HUES48 (cell line): ENCODE data around the gene SLBP.

Experiments
- H3K27ac ChIP-seq: one replicate; pipeline ENCODE4 v1.7.0; 2013; ENCODE audit warnings: low read depth, low read length, inconsistent platforms
- H3K27me3 ChIP-seq: 2 replicates; pipeline ENCODE4 v1.6.1; 2013; ENCODE audit warnings: mild to moderate bottlenecking, low read length; ENCODE audit not compliant: control insufficient read depth, insufficient read depth
- H3K36me3 ChIP-seq: 2 replicates; pipeline ENCODE4 v1.6.1; 2013; ENCODE audit warnings: low read length; ENCODE audit not compliant: control insufficient read depth, insufficient read depth
- H3K4me1 ChIP-seq: 2 replicates; pipeline ENCODE4 v1.6.1; 2013; ENCODE audit warnings: mild to moderate bottlenecking, low read length; ENCODE audit not compliant: control insufficient read depth, insufficient read depth
- H3K4me3 ChIP-seq: 2 replicates; pipeline ENCODE4 v1.5.1; 2013; ENCODE audit warnings: mild to moderate bottlenecking, low read depth, low read length
- H3K9ac ChIP-seq: 2 replicates; pipeline ENCODE4 v1.6.1; 2013; ENCODE audit warnings: mild to moderate bottlenecking, low read depth, low read length, moderate library complexity
- H3K9me3 ChIP-seq: 2 replicates; pipeline ENCODE4 v1.6.1; 2013; ENCODE audit warnings: low read length; ENCODE audit not compliant: control insufficient read depth, insufficient read depth

Gene SLBP

GRCh38 chr4:1670279-1670678 is 41.8 kb downstream of the SLBP start:
- H3K27me3 ChIP-seq: no peaks in the 10 kb centered on the region
- H3K4me3 ChIP-seq: no peak overlapping the region
- H3K9ac ChIP-seq: no peak overlapping the region
- H3K27ac ChIP-seq: no peak overlapping the region
- no peaks in the 10 kb centered on the region for H3K36me3 ChIP-seq
- no peaks in the 10 kb centered on the region; the same call in 1 of the 2 replicates for H3K4me1 ChIP-seq
- H3K9me3 ChIP-seq: no peaks in the 10 kb centered on the region

GRCh38 chr4:1669850-1670249 is 42.3 kb downstream of the SLBP start:
- no peak overlapping the region for H3K27ac ChIP-seq
- no peaks in the 10 kb centered on the region for H3K27me3 ChIP-seq
- H3K9me3 ChIP-seq: no peaks in the 10 kb centered on the region
- H3K9ac ChIP-seq: no peak overlapping the region
- no peak overlapping the region for H3K4me3 ChIP-seq
- H3K36me3 ChIP-seq: no peaks in the 10 kb centered on the region
- no peaks in the 10 kb centered on the region; the same call in 1 of the 2 replicates for H3K4me1 ChIP-seq

- no peaks in the 10 kb centered on the region for H3K9me3 ChIP-seq
- H3K27ac ChIP-seq: no peak overlapping the region
Measured at GRCh38 chr4:1669270-1669669, 42.8 kb downstream of the SLBP start.

GRCh38 chr4:1668488-1668840 is 43.7 kb downstream of the SLBP start:
- Histone ChIP-seq H3K4me3 (no peak overlapping the region), H3K9me3 (no peaks in the 10 kb centered on the region), H3K27me3 (no peaks in the 10 kb centered on the region), H3K9ac (no peak overlapping the region), H3K36me3 (no peaks in the 10 kb centered on the region), H3K4me1 (no peaks in the 10 kb centered on the region; the same call in 1 of the 2 replicates), H3K27ac (no peak overlapping the region)

More at GRCh38 chr4:1669270-1669669, 42.8 kb downstream of the SLBP start:
- Histone ChIP-seq H3K4me1 (no peaks in the 10 kb centered on the region; the same call in 1 of the 2 replicates), H3K36me3 (no peaks in the 10 kb centered on the region), H3K9ac (no peak overlapping the region), H3K4me3 (no peak overlapping the region), H3K27me3 (no peaks in the 10 kb centered on the region)

- H3K4me1 ChIP-seq: no peaks in the 10 kb centered on the region; the same call in 1 of the 2 replicates
- H3K36me3 ChIP-seq: no peaks in the 10 kb centered on the region
- H3K27ac ChIP-seq: no peak overlapping the region
- no peak overlapping the region for H3K4me3 ChIP-seq
- no peaks in the 10 kb centered on the region for H3K27me3 ChIP-seq
- H3K9me3 ChIP-seq: no peaks in the 10 kb centered on the region
- no peak overlapping the region for H3K9ac ChIP-seq
Measured at GRCh38 chr4:1667273-1667672, 44.8 kb downstream of the SLBP start.

- Histone ChIP-seq H3K9me3 (no peaks in the 10 kb centered on the region), H3K9ac (no peak overlapping the region), H3K4me3 (no peak overlapping the region), H3K27me3 (no peaks in the 10 kb centered on the region), H3K36me3 (no peaks in the 10 kb centered on the region), H3K27ac (no peak overlapping the region), H3K4me1 (no peaks in the 10 kb centered on the region; the same call in 1 of the 2 replicates)
Measured at GRCh38 chr4:1666391-1666790, 45.7 kb downstream of the SLBP start.

GRCh38 chr4:1664141-1664540 is 48.0 kb downstream of the SLBP start:
- H3K4me1 ChIP-seq: no peaks in the 10 kb centered on the region; the same call in 1 of the 2 replicates
- H3K9me3 ChIP-seq: no peaks in the 10 kb centered on the region
- H3K4me3 ChIP-seq: no peak overlapping the region
- H3K27ac ChIP-seq: no peak overlapping the region
- H3K9ac ChIP-seq: no peak overlapping the region
- no peaks in the 10 kb centered on the region for H3K36me3 ChIP-seq
- no peaks in the 10 kb centered on the region for H3K27me3 ChIP-seq

GRCh38 chr4:1663549-1663948 is 48.6 kb downstream of the SLBP start:
- Histone ChIP-seq H3K4me3 (no peak overlapping the region), H3K36me3 (no peaks in the 10 kb centered on the region), H3K27me3 (no peaks in the 10 kb centered on the region)

GRCh38 chr4:1661695-1662094 is 50.4 kb downstream of the SLBP start:
- H3K27ac ChIP-seq: no peak overlapping the region
- no peak overlapping the region for H3K9ac ChIP-seq
- H3K36me3 ChIP-seq: no peaks in the 10 kb centered on the region
- H3K4me1 ChIP-seq: no peaks in the 10 kb centered on the region
- no peak overlapping the region for H3K4me3 ChIP-seq
- H3K9me3 ChIP-seq: no peaks in the 10 kb centered on the region
- no peaks in the 10 kb centered on the region for H3K27me3 ChIP-seq

More at GRCh38 chr4:1663549-1663948, 48.6 kb downstream of the SLBP start:
- Histone ChIP-seq H3K27ac (no peak overlapping the region), H3K9ac (no peak overlapping the region), H3K9me3 (no peaks in the 10 kb centered on the region), H3K4me1 (no peaks in the 10 kb centered on the region; the same call in 1 of the 2 replicates)

- no peak overlapping the region for H3K27ac ChIP-seq
- no peaks in the 10 kb centered on the region for H3K27me3 ChIP-seq
- H3K9me3 ChIP-seq: no peaks in the 10 kb centered on the region
- no peaks in the 10 kb centered on the region for H3K4me1 ChIP-seq
- no peak overlapping the region for H3K4me3 ChIP-seq
- no peaks in the 10 kb centered on the region for H3K36me3 ChIP-seq
- H3K9ac ChIP-seq: no peak overlapping the region
Measured at GRCh38 chr4:1660948-1661677, 51.0 kb downstream of the SLBP start.

- Histone ChIP-seq H3K9me3 (no peaks in the 10 kb centered on the region), H3K9ac (no peak overlapping the region)
Measured at GRCh38 chr4:1659104-1660043, 52.7 kb downstream of the SLBP start.

More at GRCh38 chr4:1659104-1660043, 52.7 kb downstream of the SLBP start:
- no peaks in the 10 kb centered on the region for H3K27me3 ChIP-seq
- no peak overlapping the region for H3K4me3 ChIP-seq
- no peaks in the 10 kb centered on the region for H3K36me3 ChIP-seq
- no peak overlapping the region for H3K27ac ChIP-seq
- no peaks in the 10 kb centered on the region for H3K4me1 ChIP-seq
